ENCODE measurements around the gene MNAT1.
"Not testable (repeated sequence)": the region's sequence is repeated elsewhere in the genome, so short reads cannot be mapped to it uniquely, and the experiment has no call there.

The MNAT1 gene

GRCh38 chr14:60878536-60878935 lies 144.0 kb downstream of the MNAT1 start:
- H3K9me3 ChIP-seq (ENCODE audit: control insufficient read depth, insufficient read depth, low read length), result no peaks in the 10 kb centered on the region
- peaks cover 17% of the 10 kb centered on the region for H3K36me3 ChIP-seq (ENCODE audit: control insufficient read depth, low read length)
- TF ChIP-seq, protein P1, sequence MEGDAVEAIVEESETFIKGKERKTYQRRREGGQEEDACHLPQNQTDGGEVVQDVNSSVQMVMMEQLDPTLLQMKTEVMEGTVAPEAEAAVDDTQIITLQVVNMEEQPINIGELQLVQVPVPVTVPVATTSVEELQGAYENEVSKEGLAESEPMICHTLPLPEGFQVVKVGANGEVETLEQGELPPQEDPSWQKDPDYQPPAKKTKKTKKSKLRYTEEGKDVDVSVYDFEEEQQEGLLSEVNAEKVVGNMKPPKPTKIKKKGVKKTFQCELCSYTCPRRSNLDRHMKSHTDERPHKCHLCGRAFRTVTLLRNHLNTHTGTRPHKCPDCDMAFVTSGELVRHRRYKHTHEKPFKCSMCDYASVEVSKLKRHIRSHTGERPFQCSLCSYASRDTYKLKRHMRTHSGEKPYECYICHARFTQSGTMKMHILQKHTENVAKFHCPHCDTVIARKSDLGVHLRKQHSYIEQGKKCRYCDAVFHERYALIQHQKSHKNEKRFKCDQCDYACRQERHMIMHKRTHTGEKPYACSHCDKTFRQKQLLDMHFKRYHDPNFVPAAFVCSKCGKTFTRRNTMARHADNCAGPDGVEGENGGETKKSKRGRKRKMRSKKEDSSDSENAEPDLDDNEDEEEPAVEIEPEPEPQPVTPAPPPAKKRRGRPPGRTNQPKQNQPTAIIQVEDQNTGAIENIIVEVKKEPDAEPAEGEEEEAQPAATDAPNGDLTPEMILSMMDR (IDR thresholded peaks at IDR 0.05; ENCODE audit: low read depth, low read length, poor library complexity, severe bottlenecking), result no peak
- TF ChIP-seq EZH2phosphoT487 (IDR thresholded peaks at IDR 0.05; ENCODE audit: borderline replicate concordance, low read length), result no peak
- no peak overlapping the region for H3K27ac ChIP-seq (ENCODE audit: low read depth, low read length)
- H3K79me2 ChIP-seq (ENCODE audit: control insufficient read depth, low read length), result no peaks in the 10 kb centered on the region
- H3K9me2 ChIP-seq (replicated peaks; ENCODE audit: control insufficient read depth, low read length), result no peaks in the 10 kb centered on the region
- no peaks in the 10 kb centered on the region for H3F3A ChIP-seq (ENCODE audit: control insufficient read depth, insufficient read depth)
- H3K4me2 ChIP-seq (ENCODE audit: low read length), result no peak overlapping the region
- H4K20me1 ChIP-seq (ENCODE audit: control insufficient read depth, insufficient read depth, low read depth, low read length), result no peaks in the 10 kb centered on the region
- no peaks in the 10 kb centered on the region for H3K4me1 ChIP-seq (ENCODE audit: control insufficient read depth, low read length)
- no peak overlapping the region for H3K4me3 ChIP-seq (ENCODE audit: low read length)
- H3K27me3 ChIP-seq (ENCODE audit: control insufficient read depth, low read length), result no peaks in the 10 kb centered on the region

DNA sequence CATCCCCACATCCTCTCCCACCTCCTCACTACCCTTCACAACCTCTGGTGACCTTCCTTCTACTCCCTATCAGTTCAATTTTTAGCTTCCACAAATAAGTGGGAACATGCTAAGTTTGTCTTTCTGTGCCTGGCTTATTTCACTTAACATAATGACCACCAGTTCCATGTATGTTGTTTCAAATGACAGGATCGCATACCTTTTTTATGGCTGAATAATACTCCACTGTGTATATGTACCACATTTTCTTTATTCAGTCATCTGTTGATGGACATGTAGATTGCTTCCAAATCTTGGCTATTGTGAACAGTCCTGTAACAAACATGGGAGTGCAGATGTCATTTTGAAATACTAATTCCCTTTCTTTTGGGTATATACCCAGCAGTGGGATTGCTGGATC lies 147.7 kb downstream of the MNAT1 start:
- Histone ChIP-seq H3K9me2 (replicated peaks; ENCODE audit: control insufficient read depth, low read length) (no peaks in the 10 kb centered on the region), H3K27ac (ENCODE audit: low read depth, low read length) (no peak overlapping the region), H4K20me1 (ENCODE audit: control insufficient read depth, insufficient read depth, low read depth, low read length) (no peaks in the 10 kb centered on the region), H3K4me3 (ENCODE audit: low read length) (no peak overlapping the region), H3K79me2 (ENCODE audit: control insufficient read depth, low read length) (no peaks in the 10 kb centered on the region), H3F3A (ENCODE audit: control insufficient read depth, insufficient read depth) (no peaks in the 10 kb centered on the region), H3K27me3 (ENCODE audit: control insufficient read depth, low read length) (no peaks in the 10 kb centered on the region), H3K36me3 (ENCODE audit: control insufficient read depth, low read length) (peaks cover 21% of the 10 kb centered on the region), H3K4me1 (ENCODE audit: control insufficient read depth, low read length) (no peaks in the 10 kb centered on the region), H3K9me3 (ENCODE audit: control insufficient read depth, insufficient read depth, low read length) (peaks cover 8% of the 10 kb centered on the region; the same call in 1 of the 2 replicates), H3K4me2 (ENCODE audit: low read length) (no peak overlapping the region)
- TF ChIP-seq EZH2phosphoT487 (IDR thresholded peaks at IDR 0.05; ENCODE audit: borderline replicate concordance, low read length), result no peak
- TF ChIP-seq, protein P1 (IDR thresholded peaks at IDR 0.05; ENCODE audit: low read depth, low read length, poor library complexity, severe bottlenecking), result no peak

DNA sequence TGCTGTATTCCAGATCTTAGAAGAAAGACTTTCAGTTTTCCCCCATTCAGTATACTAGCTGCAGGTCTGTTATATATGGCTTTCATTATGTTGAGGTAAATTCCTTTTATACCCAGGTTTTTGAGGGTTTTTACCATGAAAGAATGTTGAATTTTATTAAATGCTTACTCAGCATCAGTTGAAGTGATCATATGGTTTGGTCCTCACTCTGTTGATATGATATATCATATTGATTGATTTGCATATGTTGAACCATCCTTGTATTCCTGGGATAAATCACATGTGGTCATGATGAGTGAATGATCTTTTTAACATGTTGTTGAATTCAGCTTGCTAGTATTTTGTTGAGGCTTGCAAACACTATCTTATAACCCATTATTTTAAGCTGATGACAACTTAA lies 149.6 kb downstream of the MNAT1 start:
- no peaks in the 10 kb centered on the region for H3K27me3 ChIP-seq (ENCODE audit: control insufficient read depth, low read length)
- no peak overlapping the region for H3K4me3 ChIP-seq (ENCODE audit: low read length)
- H3K36me3 ChIP-seq (ENCODE audit: control insufficient read depth, low read length), result peaks cover 21% of the 10 kb centered on the region
- peaks cover 8% of the 10 kb centered on the region; the same call in 1 of the 2 replicates for H3K9me3 ChIP-seq (ENCODE audit: control insufficient read depth, insufficient read depth, low read length)
- no peaks in the 10 kb centered on the region for H4K20me1 ChIP-seq (ENCODE audit: control insufficient read depth, insufficient read depth, low read depth, low read length)
- H3K79me2 ChIP-seq (ENCODE audit: control insufficient read depth, low read length), result no peaks in the 10 kb centered on the region
- H3K4me2 ChIP-seq (ENCODE audit: low read length), result no peak overlapping the region
- H3F3A ChIP-seq (ENCODE audit: control insufficient read depth, insufficient read depth), result no peaks in the 10 kb centered on the region
- no peaks in the 10 kb centered on the region for H3K4me1 ChIP-seq (ENCODE audit: control insufficient read depth, low read length)
- no peaks in the 10 kb centered on the region for H3K9me2 ChIP-seq (replicated peaks; ENCODE audit: control insufficient read depth, low read length)
- TF ChIP-seq, protein P1 (IDR thresholded peaks at IDR 0.05; ENCODE audit: low read depth, low read length, poor library complexity, severe bottlenecking), result no peak
- no peak for TF ChIP-seq EZH2phosphoT487 (IDR thresholded peaks at IDR 0.05; ENCODE audit: borderline replicate concordance, low read length)
- no peak overlapping the region for H3K27ac ChIP-seq (ENCODE audit: low read depth, low read length)

DNA sequence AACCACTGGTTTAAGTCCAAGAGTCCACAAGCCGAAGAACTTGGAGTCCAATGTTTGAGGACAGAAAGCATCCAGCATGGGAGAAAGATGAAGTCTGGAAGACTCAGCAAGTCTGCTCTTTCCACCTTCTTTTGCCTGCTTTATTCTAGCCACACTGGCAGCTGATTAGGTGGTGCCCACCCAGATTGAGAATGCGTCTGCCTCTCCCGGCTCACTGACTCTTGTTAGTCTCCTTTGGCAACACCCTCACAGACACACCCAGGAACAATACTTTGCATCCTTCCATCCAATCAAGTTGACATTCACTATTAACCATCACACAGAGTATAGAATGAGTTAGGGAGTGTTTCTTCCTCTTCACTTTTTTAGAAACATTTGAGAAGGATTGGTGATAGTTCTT lies 156.1 kb downstream of the MNAT1 start:
- H3K4me2 ChIP-seq (ENCODE audit: low read length); H3K79me2 ChIP-seq (ENCODE audit: control insufficient read depth, low read length): not testable (repeated sequence)

More for the DNA sequence above, 156.1 kb downstream of the MNAT1 start:
- not testable (repeated sequence) for H4K20me1 ChIP-seq (ENCODE audit: control insufficient read depth, insufficient read depth, low read depth, low read length); H3K27ac ChIP-seq (ENCODE audit: low read depth, low read length); H3F3A ChIP-seq (ENCODE audit: control insufficient read depth, insufficient read depth); H3K36me3 ChIP-seq (ENCODE audit: control insufficient read depth, low read length); H3K4me1 ChIP-seq (ENCODE audit: control insufficient read depth, low read length); H3K9me2 ChIP-seq (replicated peaks; ENCODE audit: control insufficient read depth, low read length); H3K9me3 ChIP-seq (ENCODE audit: control insufficient read depth, insufficient read depth, low read length); H3K4me3 ChIP-seq (ENCODE audit: low read length); H3K27me3 ChIP-seq (ENCODE audit: control insufficient read depth, low read length)
